Measurements from ENCODE around the gene KDM8.

Gene KDM8

GRCh38 chr16:27214084-27214961 lies 11.0 kb downstream of the KDM8 start:
- no peak for FAIRE-seq
- TF ChIP-seq POLR2A (IDR thresholded peaks at IDR 0.05; ENCODE audit: low read depth, low read length): no peak
- DNase-seq (ENCODE audit: insufficient read length, low spot score): no peak

GRCh38 chr16:27215660-27216059 lies 12.3 kb downstream of the KDM8 start:
- no peak for TF ChIP-seq POLR2A (IDR thresholded peaks at IDR 0.05; ENCODE audit: low read depth, low read length)
- no peak for DNase-seq (ENCODE audit: insufficient read length, low spot score)
- no peak for FAIRE-seq

DNA sequence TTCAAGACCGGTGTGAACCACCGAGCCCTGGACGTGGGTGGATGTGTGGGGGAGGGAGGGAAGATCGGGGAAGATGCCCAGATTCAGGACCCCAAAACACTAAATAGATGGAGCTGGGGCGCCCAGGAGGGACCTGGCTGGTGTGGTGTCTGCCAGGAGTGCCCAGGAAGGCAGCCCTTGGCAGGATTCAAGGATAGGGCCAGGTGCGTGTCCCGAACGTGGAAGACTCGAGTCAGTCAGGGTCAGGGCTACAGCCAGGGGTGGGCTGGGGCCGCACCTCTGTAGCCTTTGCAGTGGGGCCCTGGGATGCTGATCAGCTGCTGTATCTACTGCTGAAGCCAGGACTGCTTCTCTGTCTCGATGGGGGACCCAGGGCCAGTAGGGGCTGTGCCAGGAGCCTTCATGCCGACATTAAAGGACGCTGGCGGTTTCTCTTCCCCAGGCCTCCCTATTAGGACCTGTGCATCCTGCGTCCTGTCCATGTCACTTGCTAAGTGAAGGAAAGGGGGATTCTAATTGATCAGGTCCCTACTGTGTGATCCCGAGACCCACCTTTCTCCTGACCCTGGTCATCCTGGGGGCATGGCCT lies 13.1 kb downstream of the KDM8 start:
- no peak for FAIRE-seq

DNA sequence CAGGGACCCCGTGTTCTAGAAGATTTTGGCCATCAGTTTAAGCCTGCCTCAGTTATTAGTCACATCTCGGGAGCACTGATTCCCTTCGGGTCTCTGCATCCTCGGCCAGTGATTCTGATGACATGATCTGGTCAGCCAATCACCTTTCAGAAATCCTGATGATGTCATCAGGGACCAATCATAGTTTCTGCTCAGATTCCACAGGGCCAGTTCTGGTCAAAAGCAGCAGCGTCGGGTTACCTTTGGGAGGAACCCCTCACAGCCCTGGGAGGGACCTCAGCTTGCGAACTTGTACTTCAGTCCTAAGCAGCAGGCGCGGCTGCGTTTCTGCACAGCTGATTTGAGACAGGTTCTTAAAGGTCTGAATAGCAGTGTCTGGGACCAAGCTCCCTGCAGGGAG lies 13.9 kb downstream of the KDM8 start:
- no peak for FAIRE-seq
- TF ChIP-seq POLR2A (IDR thresholded peaks at IDR 0.05; ENCODE audit: low read depth, low read length): no peak
- DNase-seq (ENCODE audit: insufficient read length, low spot score): no peak

More for the DNA sequence above, 13.1 kb downstream of the KDM8 start:
- no peak for DNase-seq (ENCODE audit: insufficient read length, low spot score)
- no peak for TF ChIP-seq POLR2A (IDR thresholded peaks at IDR 0.05; ENCODE audit: low read depth, low read length)

GRCh38 chr16:27218756-27219155 lies 15.4 kb downstream of the KDM8 start:
- DNase-seq (ENCODE audit: insufficient read length, low spot score) (no peak), FAIRE-seq (no peak)
- no peak for TF ChIP-seq POLR2A (IDR thresholded peaks at IDR 0.05; ENCODE audit: low read depth, low read length)

DNA sequence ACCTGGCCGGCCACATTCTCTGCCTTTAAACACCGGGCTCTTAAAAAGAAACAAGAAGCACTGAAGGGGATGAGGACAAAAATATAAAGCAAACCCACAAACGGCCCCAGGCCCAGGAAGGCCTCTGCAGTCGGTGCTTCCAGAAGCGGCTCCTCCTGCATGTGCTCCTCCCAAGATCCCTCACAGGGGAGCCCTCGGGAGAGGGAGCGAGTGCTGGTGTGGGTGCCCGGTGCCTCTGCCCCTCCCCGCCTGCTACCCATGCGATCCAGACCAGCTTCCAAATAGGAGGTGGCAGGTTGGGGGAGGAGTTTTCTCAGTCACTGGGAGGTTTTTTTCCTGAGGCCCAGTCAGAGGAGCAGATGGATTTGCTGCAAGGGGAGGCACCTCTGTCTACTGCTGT lies 15.8 kb downstream of the KDM8 start:
- FAIRE-seq (no peak), DNase-seq (ENCODE audit: insufficient read length, low spot score) (no peak)
- TF ChIP-seq POLR2A (IDR thresholded peaks at IDR 0.05; ENCODE audit: low read depth, low read length): no peak

DNA sequence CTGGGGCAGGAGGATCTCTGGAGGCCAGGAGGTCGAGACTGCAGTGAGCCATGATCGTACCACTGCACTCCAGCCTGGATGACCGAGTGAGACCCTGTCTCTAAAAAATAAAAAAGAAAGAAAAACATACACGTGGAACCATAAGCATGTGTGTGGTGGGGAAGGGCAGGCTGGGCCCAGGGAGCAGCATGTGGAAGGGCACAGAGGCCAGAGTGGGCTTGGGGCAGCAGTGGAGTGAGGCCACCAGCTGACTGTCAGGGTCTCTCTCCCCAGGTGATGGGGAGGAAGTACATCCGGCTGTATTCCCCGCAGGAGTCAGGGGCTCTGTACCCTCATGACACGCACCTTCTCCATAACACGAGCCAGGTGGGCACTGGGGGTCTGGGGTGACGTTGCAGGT lies 16.8 kb downstream of the KDM8 start:
- TF ChIP-seq POLR2A (IDR thresholded peaks at IDR 0.05; ENCODE audit: low read depth, low read length): no peak
- FAIRE-seq (no peak), DNase-seq (ENCODE audit: insufficient read length, low spot score) (no peak)

GRCh38 chr16:27220527-27220926 lies 17.2 kb downstream of the KDM8 start:
- DNase-seq (ENCODE audit: insufficient read length, low spot score): no peak
- no peak for FAIRE-seq
- no peak for TF ChIP-seq POLR2A (IDR thresholded peaks at IDR 0.05; ENCODE audit: low read depth, low read length)

GRCh38 chr16:27220991-27221390 lies 17.7 kb downstream of the KDM8 start:
- no peak for FAIRE-seq
- DNase-seq (ENCODE audit: insufficient read length, low spot score): no peak

GRCh38 chr16:27221576-27222248 lies 18.4 kb downstream of the KDM8 start:
- no peak for TF ChIP-seq POLR2A (IDR thresholded peaks at IDR 0.05; ENCODE audit: low read depth, low read length)
- DNase-seq (ENCODE audit: insufficient read length, low spot score): no peak
- FAIRE-seq: no peak

More at GRCh38 chr16:27220991-27221390, 17.7 kb downstream of the KDM8 start:
- TF ChIP-seq POLR2A (IDR thresholded peaks at IDR 0.05; ENCODE audit: low read depth, low read length): no peak

GRCh38 chr16:27222249-27223225 lies 19.2 kb downstream of the KDM8 start:
- no peak for TF ChIP-seq POLR2A (IDR thresholded peaks at IDR 0.05; ENCODE audit: low read depth, low read length)
- DNase-seq (ENCODE audit: insufficient read length, low spot score) (peak; percentile 88), FAIRE-seq (no peak)

DNA sequence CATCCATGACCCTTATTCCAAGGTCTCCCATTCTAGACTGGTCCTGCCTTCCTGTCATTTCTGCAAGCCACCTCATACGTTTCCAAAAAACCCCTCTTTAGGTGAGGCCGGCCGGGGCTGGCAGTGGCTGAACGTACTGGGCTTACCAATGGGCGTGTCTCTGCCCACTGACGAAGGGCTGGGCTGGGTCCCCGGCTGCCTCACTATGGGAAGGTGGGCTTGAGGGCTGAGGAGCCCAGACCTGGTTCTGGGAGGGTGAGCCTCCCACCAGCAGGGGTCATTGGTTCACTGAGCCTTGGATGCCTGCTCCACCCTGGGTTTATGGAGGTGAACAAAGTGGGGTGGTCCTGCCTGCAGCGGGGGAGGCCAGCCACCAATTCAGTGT lies 19.9 kb downstream of the KDM8 start:
- FAIRE-seq: no peak
- TF ChIP-seq POLR2A (IDR thresholded peaks at IDR 0.05; ENCODE audit: low read depth, low read length): 0 out of 2 replicates have a peak, but pooled peaks have one; percentile 4
- no peak for DNase-seq (ENCODE audit: insufficient read length, low spot score)

GRCh38 chr16:27223701-27224100 lies 20.4 kb downstream of the KDM8 start:
- FAIRE-seq (no peak), DNase-seq (ENCODE audit: insufficient read length, low spot score) (no peak)
- no peak for TF ChIP-seq POLR2A (IDR thresholded peaks at IDR 0.05; ENCODE audit: low read depth, low read length)

All from H54 (cell line).